ENCODE results near the gene TMSB4Y.

Gene TMSB4Y

GRCh38 chrY:13703568-13703968 lies at the start of gene TMSB4Y:
Gene TMSB4Y, plus strand, starts transcription at chrY:13703899.
- peak; percentile 87 for DNase-seq (ENCODE audit: low spot score)

GRCh38 chrY:13664162-13664561 lies 39.5 kb upstream of the TMSB4Y start:
- DNase-seq (ENCODE audit: low spot score): no peak

GRCh38 chrY:13671122-13671521 lies 32.6 kb upstream of the TMSB4Y start:
- DNase-seq (ENCODE audit: low spot score): no peak

GRCh38 chrY:13702276-13702675 lies 1.4 kb upstream of the TMSB4Y start:
- no peak for DNase-seq (ENCODE audit: low spot score)

- DNase-seq (ENCODE audit: low spot score): peak; percentile 60
These were observed 627 bp downstream of the TMSB4Y start for GRCh38 chrY:13704121-13704930.

- peak; percentile 60 for DNase-seq (ENCODE audit: low spot score)
These were observed 1.5 kb downstream of the TMSB4Y start for GRCh38 chrY:13705197-13705596.

GRCh38 chrY:13708038-13708437 lies 4.3 kb downstream of the TMSB4Y start:
- no peak for DNase-seq (ENCODE audit: low spot score)

GRCh38 chrY:13718996-13719395 lies 15.3 kb downstream of the TMSB4Y start:
- no peak for DNase-seq (ENCODE audit: low spot score)

GRCh38 chrY:13729517-13729916 lies 25.8 kb downstream of the TMSB4Y start:
- no peak for DNase-seq (ENCODE audit: low spot score)

- DNase-seq (ENCODE audit: low spot score): peak; percentile 31
These were observed 34.9 kb downstream of the TMSB4Y start for GRCh38 chrY:13738618-13739017.

- DNase-seq (ENCODE audit: low spot score): no peak
These were observed 47.8 kb downstream of the TMSB4Y start for GRCh38 chrY:13751289-13752071.

GRCh38 chrY:13754661-13755060 lies 51.0 kb downstream of the TMSB4Y start:
- no peak for DNase-seq (ENCODE audit: low spot score)

All from putamen (tissue), 1 donor.